NCI-H226 (cell line): Measurements from ENCODE around the gene AMN.
"Not testable (repeated sequence)": the region's sequence is repeated elsewhere in the genome, so short reads cannot be mapped to it uniquely, and the experiment has no call there.

ENCODE experiments used
- DNase-seq: peaks from one replicate; pipeline ENCODE4 v3.0.0-alpha.2; 2015

The AMN gene

GRCh38 chr14:102914474-102915291 lies 7.8 kb upstream of the AMN start:
- no peak for DNase-seq

GRCh38 chr14:102915292-102916110 lies 7.0 kb upstream of the AMN start:
- no peak for DNase-seq

- no peak for DNase-seq
Measured at GRCh38 chr14:102916347-102917055, 6.0 kb upstream of the AMN start.

GRCh38 chr14:102917056-102917385 lies 5.4 kb upstream of the AMN start:
- DNase-seq, result no peak

GRCh38 chr14:102917469-102918211 lies 4.8 kb upstream of the AMN start:
- DNase-seq, result no peak

GRCh38 chr14:102918438-102918837 lies 4.0 kb upstream of the AMN start:
- DNase-seq, result no peak

- DNase-seq, result no peak
Measured at GRCh38 chr14:102920273-102920997, 2.0 kb upstream of the AMN start.

GRCh38 chr14:102920998-102921304 lies 1.5 kb upstream of the AMN start:
- no peak for DNase-seq

GRCh38 chr14:102923201-102923924 lies 900 bp downstream of the AMN start:
- DNase-seq, result no peak

- DNase-seq, result no peak
Measured at GRCh38 chr14:102923925-102924486, 1.5 kb downstream of the AMN start.

GRCh38 chr14:102924632-102925588 lies 2.4 kb downstream of the AMN start:
- DNase-seq, result no peak

GRCh38 chr14:102925646-102926045 lies 3.2 kb downstream of the AMN start:
- DNase-seq, result no peak

GRCh38 chr14:102926104-102926503 lies 3.6 kb downstream of the AMN start:
- DNase-seq, result no peak

- DNase-seq, result not testable (repeated sequence)
Measured at GRCh38 chr14:102926840-102927239, 4.4 kb downstream of the AMN start.

- no peak for DNase-seq
Measured at GRCh38 chr14:102927346-102927877, 4.9 kb downstream of the AMN start.

GRCh38 chr14:102927878-102928411 lies 5.5 kb downstream of the AMN start:
- no peak for DNase-seq

GRCh38 chr14:102928412-102929240 lies 6.2 kb downstream of the AMN start:
- peak; percentile 59 for DNase-seq
